Effector memory CD4-positive, alpha-beta T cell (primary cell): ENCODE measurements around the gene THOC6.
A peak's percentile ranks its signal among the peaks of the same experiment; 100 is the strongest.

ENCODE experiments used
- DNase-seq, 3 donors: peaks; one replicate each; pipeline ENCODE4 v3.0.0-alpha.2; 2020
- H3K27ac ChIP-seq: 2 replicates; pipeline ENCODE4 v1.7.0; 2013; ENCODE audit warnings: mild to moderate bottlenecking, low read length, moderate library complexity; ENCODE audit not compliant: insufficient read depth, poor library complexity, severe bottlenecking
- H3K27me3 ChIP-seq: replicated peaks from 2 replicates; pipeline ENCODE4 v1.7.0; 2013; ENCODE audit warnings: mild to moderate bottlenecking, low read length; ENCODE audit not compliant: insufficient read depth, control insufficient read depth, poor library complexity, severe bottlenecking
- H3K36me3 ChIP-seq: 2 replicates; pipeline ENCODE4 v1.7.0; 2013; ENCODE audit warnings: mild to moderate bottlenecking, low read length, moderate library complexity; ENCODE audit not compliant: control insufficient read depth, insufficient read depth
- H3K4me1 ChIP-seq: 2 replicates; pipeline ENCODE4 v1.7.0; 2013; ENCODE audit warnings: low read length, mild to moderate bottlenecking; ENCODE audit not compliant: control insufficient read depth, insufficient read depth, poor library complexity, severe bottlenecking
- H3K4me3 ChIP-seq: 2 replicates; pipeline ENCODE4 v1.7.0; 2013; ENCODE audit warnings: low read length, low read depth, mild to moderate bottlenecking; ENCODE audit not compliant: insufficient read depth, poor library complexity, severe bottlenecking
- H3K9me3 ChIP-seq: 2 replicates; pipeline ENCODE4 v1.7.0; 2013; ENCODE audit warnings: mild to moderate bottlenecking, low read length, moderate library complexity; ENCODE audit not compliant: control insufficient read depth
- total RNA-seq, 3 donors: gene quantifications; one replicate each; lab custom pipeline; 2026; lab: John Stamatoyannopoulos, UW

Gene THOC6
- total RNA-seq = 11.5 to 14.4 (median 12.4) reads per million in 3 donors

- peak within 1 kb of the TSS; percentile 58 for H3K4me3 ChIP-seq
- DNase-seq = peak; percentile 83 to 92 (median 91)
- H3K27ac ChIP-seq = peak within 1 kb of the TSS; percentile 88
- no peaks in the 10 kb centered on the region for H3K9me3 ChIP-seq
- H3K4me1 ChIP-seq = peaks cover 55% of the 10 kb centered on the region
- no peaks in the 10 kb centered on the region for H3K27me3 ChIP-seq
- peaks cover 20% of the 10 kb centered on the region for H3K36me3 ChIP-seq
Measured at GRCh38 chr16:3023669-3024478, at the start of gene THOC6, which contains the start of gene HCFC1R1. TSS of gene THOC6 (plus strand) at chr16:3024035. CDS start at chr16:3024327, 292 bp downstream. TSS of gene HCFC1R1 (minus strand) at chr16:3023942. CDS start at chr16:3023941, 1 bp downstream.

GRCh38 chr16:2974319-2975056 lies 49.3 kb upstream of the THOC6 start:
- no peak overlapping the region for H3K27ac ChIP-seq
- H3K27me3 ChIP-seq = no peaks in the 10 kb centered on the region
- peaks cover 1% of the 10 kb centered on the region for H3K4me1 ChIP-seq
- H3K4me3 ChIP-seq = no peak overlapping the region
- no peaks in the 10 kb centered on the region for H3K36me3 ChIP-seq
- no peak for DNase-seq
- no peaks in the 10 kb centered on the region for H3K9me3 ChIP-seq

GRCh38 chr16:2975161-2975795 lies 48.6 kb upstream of the THOC6 start:
- DNase-seq = no peak
- no peaks in the 10 kb centered on the region for H3K9me3 ChIP-seq
- H3K27ac ChIP-seq = no peak overlapping the region
- H3K4me3 ChIP-seq = no peak overlapping the region
- no peaks in the 10 kb centered on the region for H3K27me3 ChIP-seq
- H3K4me1 ChIP-seq = peaks cover 7% of the 10 kb centered on the region
- H3K36me3 ChIP-seq = no peaks in the 10 kb centered on the region

GRCh38 chr16:2976201-2976600 lies 47.6 kb upstream of the THOC6 start:
- H3K27ac ChIP-seq = no peak overlapping the region
- H3K36me3 ChIP-seq = no peaks in the 10 kb centered on the region
- H3K9me3 ChIP-seq = no peaks in the 10 kb centered on the region
- no peaks in the 10 kb centered on the region for H3K27me3 ChIP-seq
- no peak overlapping the region for H3K4me3 ChIP-seq
- H3K4me1 ChIP-seq = peaks cover 7% of the 10 kb centered on the region
- DNase-seq = no peak

- Histone ChIP-seq H3K9me3 (no peaks in the 10 kb centered on the region), H3K36me3 (no peaks in the 10 kb centered on the region), H3K27ac (no peak overlapping the region), H3K4me1 (peaks cover 7% of the 10 kb centered on the region), H3K4me3 (no peak overlapping the region), H3K27me3 (no peaks in the 10 kb centered on the region)
- no peak for DNase-seq
Measured at GRCh38 chr16:2976673-2977072, 47.2 kb upstream of the THOC6 start.

GRCh38 chr16:2977440-2977839 lies 46.4 kb upstream of the THOC6 start:
- Histone ChIP-seq H3K27me3 (no peaks in the 10 kb centered on the region), H3K4me1 (peaks cover 7% of the 10 kb centered on the region), H3K9me3 (no peaks in the 10 kb centered on the region), H3K27ac (no peak overlapping the region), H3K4me3 (no peak overlapping the region), H3K36me3 (no peaks in the 10 kb centered on the region)
- DNase-seq = no peak

- Histone ChIP-seq H3K9me3 (no peaks in the 10 kb centered on the region), H3K4me3 (peak overlapping the region; percentile 88), H3K36me3 (no peaks in the 10 kb centered on the region), H3K27ac (no peak overlapping the region), H3K27me3 (no peaks in the 10 kb centered on the region), H3K4me1 (peaks cover 12% of the 10 kb centered on the region)
- DNase-seq = no peak
Measured at GRCh38 chr16:2979669-2980226, 44.1 kb upstream of the THOC6 start.

- H3K27ac ChIP-seq = peak within 1 kb of the TSS; percentile 83
- no peaks in the 10 kb centered on the region for H3K36me3 ChIP-seq
- DNase-seq = peak; percentile 87 to 90 (median 89)
- H3K9me3 ChIP-seq = no peaks in the 10 kb centered on the region
- no peaks in the 10 kb centered on the region for H3K27me3 ChIP-seq
- H3K4me1 ChIP-seq = peaks cover 12% of the 10 kb centered on the region
- H3K4me3 ChIP-seq = peak within 1 kb of the TSS; percentile 88
Measured at GRCh38 chr16:2980227-2981176, 43.3 kb upstream of the THOC6 start, which contains the start of gene PKMYT1. TSS of gene PKMYT1 (minus strand) at chr16:2980446. CDS start at chr16:2979657, 789 bp downstream.
